Endometrial microvascular endothelial cells (primary cell): ENCODE measurements around the gene C16orf89. TPM values are rescaled to one million over a fixed set of nuclear protein-coding genes. Genes with fewer than 3 reads are reported as not detected.
"Not testable (repeated sequence)": the region's sequence is repeated elsewhere in the genome, so short reads cannot be mapped to it uniquely, and the experiment has no call there.

Source experiments
- in situ Hi-C: cut with HindIII; loops from 2 replicates; pipeline ENCODE4 v1.10.0; 2017; ENCODE audit warnings: low sequenced_read_pairs, low pct_unique_long_range_greater_than_20kb; ENCODE audit errors: inconsistent ontology term
- total RNA-seq: library from RNA; depleted of rRNA; stranded (reverse); fragments of >200 nt; gene quantifications from one replicate; pipeline ENCODE4 v1.2.3, GENCODE V29; 2015; ENCODE audit errors: inconsistent ontology term

C16orf89 gene
- not detected for total RNA-seq

GRCh38 chr16:5065813-5066212, at the start of gene C16orf89:
Gene C16orf89, minus strand, starts transcription at chr16:5065956. Its CDS starts 48 bp downstream, at chr16:5065908.
- in situ Hi-C loops: no loop called here

- in situ Hi-C loops: not testable (repeated sequence)
Observed at GRCh38 chr16:5110933-5111332, 45.2 kb upstream of the C16orf89 start.

GRCh38 chr16:5108505-5109158, 42.9 kb upstream of the C16orf89 start:
- in situ Hi-C loops: no loop called here

- in situ Hi-C loops: not testable (repeated sequence)
Observed at GRCh38 chr16:5105039-5105438, 39.3 kb upstream of the C16orf89 start.

GRCh38 chr16:5103296-5104032, 37.7 kb upstream of the C16orf89 start:
- in situ Hi-C loops: not testable (repeated sequence)

- in situ Hi-C loops: not testable (repeated sequence)
Observed at GRCh38 chr16:5099174-5099573, 33.4 kb upstream of the C16orf89 start.

GRCh38 chr16:5098221-5099159, 32.7 kb upstream of the C16orf89 start:
- in situ Hi-C loops: not testable (repeated sequence)

GRCh38 chr16:5097470-5098220, 31.9 kb upstream of the C16orf89 start, which contains the start of gene EEF2KMT:
Gene EEF2KMT, minus strand, starts transcription at chr16:5097795. Its CDS starts 56 bp downstream, at chr16:5097739.
- in situ Hi-C loops: not testable (repeated sequence)

- in situ Hi-C loops: not testable (repeated sequence)
Observed at GRCh38 chr16:5097061-5097469, 31.3 kb upstream of the C16orf89 start.

GRCh38 chr16:5096437-5097060, 30.8 kb upstream of the C16orf89 start:
- in situ Hi-C loops: not testable (repeated sequence)

GRCh38 chr16:5095145-5095830, 29.5 kb upstream of the C16orf89 start:
- in situ Hi-C loops: not testable (repeated sequence)

- in situ Hi-C loops: not testable (repeated sequence)
Observed at GRCh38 chr16:5093746-5094145, 28.0 kb upstream of the C16orf89 start.

GRCh38 chr16:5093081-5093480, 27.3 kb upstream of the C16orf89 start:
- in situ Hi-C loops: not testable (repeated sequence)

GRCh38 chr16:5090592-5090991, 24.8 kb upstream of the C16orf89 start:
- in situ Hi-C loops: not testable (repeated sequence)

- in situ Hi-C loops: not testable (repeated sequence)
Observed at GRCh38 chr16:5089911-5090555, 24.3 kb upstream of the C16orf89 start.

- in situ Hi-C loops: not testable (repeated sequence)
Observed at GRCh38 chr16:5088936-5089335, 23.2 kb upstream of the C16orf89 start.
